GM21717 (cell line): ENCODE measurements around the gene ZC3H18.

ENCODE experiments used
- ATAC-seq: cut with Tn5 transposase; IDR thresholded peaks from one replicate; pipeline ENCODE4 v1.9.1; 2021; ENCODE audit warnings: mild to moderate bottlenecking, moderate library complexity; ENCODE audit not compliant: unreplicated experiment

ZC3H18 gene

GRCh38 chr16:88578446-88579313, 8.5 kb downstream of the ZC3H18 start:
- ATAC-seq = no peak

GRCh38 chr16:88580371-88580770, 10.2 kb downstream of the ZC3H18 start:
- no peak for ATAC-seq

- ATAC-seq = no peak
Observed at GRCh38 chr16:88581033-88581432, 10.8 kb downstream of the ZC3H18 start.

- no peak for ATAC-seq
Observed at GRCh38 chr16:88582912-88583575, 12.8 kb downstream of the ZC3H18 start.

GRCh38 chr16:88584676-88585075, 14.5 kb downstream of the ZC3H18 start:
- no peak for ATAC-seq

GRCh38 chr16:88585269-88585668, 15.1 kb downstream of the ZC3H18 start:
- no peak for ATAC-seq

- no peak for ATAC-seq
Observed at GRCh38 chr16:88585927-88586581, 15.9 kb downstream of the ZC3H18 start.

- no peak for ATAC-seq
Observed at GRCh38 chr16:88588148-88588547, 17.9 kb downstream of the ZC3H18 start.

- ATAC-seq = no peak
Observed at GRCh38 chr16:88588754-88589153, 18.6 kb downstream of the ZC3H18 start.

- no peak for ATAC-seq
Observed at GRCh38 chr16:88589441-88589840, 19.2 kb downstream of the ZC3H18 start.

GRCh38 chr16:88591577-88592021, 21.4 kb downstream of the ZC3H18 start:
- peak; percentile 59 for ATAC-seq

- no peak for ATAC-seq
Observed at GRCh38 chr16:88593061-88593460, 22.9 kb downstream of the ZC3H18 start.

- no peak for ATAC-seq
Observed at GRCh38 chr16:88593489-88593888, 23.3 kb downstream of the ZC3H18 start.

GRCh38 chr16:88593910-88594309, 23.7 kb downstream of the ZC3H18 start:
- no peak for ATAC-seq

- no peak for ATAC-seq
Observed at GRCh38 chr16:88595101-88595500, 24.9 kb downstream of the ZC3H18 start.

- no peak for ATAC-seq
Observed at GRCh38 chr16:88595921-88596320, 25.7 kb downstream of the ZC3H18 start.

- no peak for ATAC-seq
Observed at GRCh38 chr16:88596483-88596882, 26.3 kb downstream of the ZC3H18 start.

GRCh38 chr16:88597856-88598491, 27.8 kb downstream of the ZC3H18 start:
- ATAC-seq = no peak

- no peak for ATAC-seq
Observed at GRCh38 chr16:88599092-88599733, 29.0 kb downstream of the ZC3H18 start.

GRCh38 chr16:88599825-88600538, 29.8 kb downstream of the ZC3H18 start:
- no peak for ATAC-seq
